Skeletal muscle tissue (tissue), 4 donors: ENCODE data around the gene CLASP1. TPM values are rescaled to one million over a fixed set of nuclear protein-coding genes. Genes with fewer than 3 reads are reported as not detected.

Experiments used
- H3K27ac ChIP-seq: one replicate; pipeline ENCODE4 v1.7.0; 2013; ENCODE audit warnings: mild to moderate bottlenecking, low read depth, low read length, inconsistent platforms
- H3K27me3 ChIP-seq, 3 donors: one replicate each; pipeline ENCODE4 v1.7.0; 2013; ENCODE audit warnings: low read length in 3 of 3; ENCODE audit not compliant: control insufficient read depth in 3 of 3, insufficient read depth in 3 of 3
- H3K36me3 ChIP-seq, 3 donors: one replicate each; pipeline ENCODE4 v1.7.0; 2013; ENCODE audit warnings: low read length in 3 of 3; ENCODE audit not compliant: control insufficient read depth in 3 of 3, insufficient read depth in 3 of 3
- H3K4me1 ChIP-seq, 3 donors: one replicate each; pipeline ENCODE4 v1.7.0; 2013; ENCODE audit warnings: low read length in 3 of 3, mild to moderate bottlenecking in 3 of 3; ENCODE audit not compliant: control insufficient read depth in 3 of 3, insufficient read depth in 3 of 3
- H3K4me3 ChIP-seq, 3 donors: one replicate each; pipeline ENCODE4 v1.7.0; 2013; ENCODE audit warnings: low read length in 3 of 3
- H3K9ac ChIP-seq, 3 donors: one replicate each; pipeline ENCODE4 v1.7.0; 2013; ENCODE audit warnings: low read length in 3 of 3, mild to moderate bottlenecking in 3 of 3, moderate library complexity in 2 of 3, low read depth in 1 of 3
- H3K9me3 ChIP-seq, 3 donors: one replicate each; pipeline ENCODE4 v1.7.0; 2013; ENCODE audit warnings: low read length in 3 of 3; ENCODE audit not compliant: control insufficient read depth in 3 of 3
- total RNA-seq: library from RNA; depleted of rRNA; stranded (reverse); fragments of >200 nt; gene quantifications from one replicate; pipeline ENCODE4 v1.2.3, GENCODE V29; 2014
- donor health status: Osteomylitis.

Gene CLASP1
- total RNA-seq, 1 donor from 2014 or later, result 74.1 TPM

- no peaks in the 10 kb centered on the region for H3K4me1 ChIP-seq
- no peak overlapping the region for H3K9ac ChIP-seq
- no peak overlapping the region for H3K4me3 ChIP-seq
- no peak overlapping the region for H3K27ac ChIP-seq
- no peaks in the 10 kb centered on the region for H3K27me3 ChIP-seq
- H3K36me3 ChIP-seq, result peaks cover 16 to 29% (median 28%) of the 10 kb centered on the region in 3 donors
- no peaks in the 10 kb centered on the region for H3K9me3 ChIP-seq
These were observed 218.0 kb downstream of the CLASP1 start for GRCh38 chr2:121431214-121431613.

- peaks cover 16 to 31% (median 29%) of the 10 kb centered on the region in 3 donors for H3K36me3 ChIP-seq
- H3K9me3 ChIP-seq, result no peaks in the 10 kb centered on the region
- no peaks in the 10 kb centered on the region for H3K27me3 ChIP-seq
- H3K4me1 ChIP-seq, result no peaks in the 10 kb centered on the region
- no peak overlapping the region for H3K27ac ChIP-seq
- H3K4me3 ChIP-seq, result no peak overlapping the region
- no peak overlapping the region for H3K9ac ChIP-seq
These were observed 219.2 kb downstream of the CLASP1 start for GRCh38 chr2:121429927-121430520.

GRCh38 chr2:121429119-121429903 is 220.0 kb downstream of the CLASP1 start:
- H3K4me1 ChIP-seq, result no peaks in the 10 kb centered on the region
- H3K27me3 ChIP-seq, result no peaks in the 10 kb centered on the region
- no peak overlapping the region for H3K4me3 ChIP-seq
- H3K9ac ChIP-seq, result no peak overlapping the region
- H3K9me3 ChIP-seq, result no peaks in the 10 kb centered on the region
- H3K36me3 ChIP-seq, result peaks cover 16 to 35% (median 35%) of the 10 kb centered on the region in 3 donors
- no peak overlapping the region for H3K27ac ChIP-seq

- H3K27ac ChIP-seq, result no peak overlapping the region
- H3K27me3 ChIP-seq, result no peaks in the 10 kb centered on the region
- no peak overlapping the region for H3K4me3 ChIP-seq
- H3K36me3 ChIP-seq, result peaks cover 16 to 41% (median 35%) of the 10 kb centered on the region in 3 donors
- H3K9ac ChIP-seq, result no peak overlapping the region
- H3K9me3 ChIP-seq, result no peaks in the 10 kb centered on the region
- no peaks in the 10 kb centered on the region for H3K4me1 ChIP-seq
These were observed 222.0 kb downstream of the CLASP1 start for GRCh38 chr2:121427187-121427689.

DNA sequence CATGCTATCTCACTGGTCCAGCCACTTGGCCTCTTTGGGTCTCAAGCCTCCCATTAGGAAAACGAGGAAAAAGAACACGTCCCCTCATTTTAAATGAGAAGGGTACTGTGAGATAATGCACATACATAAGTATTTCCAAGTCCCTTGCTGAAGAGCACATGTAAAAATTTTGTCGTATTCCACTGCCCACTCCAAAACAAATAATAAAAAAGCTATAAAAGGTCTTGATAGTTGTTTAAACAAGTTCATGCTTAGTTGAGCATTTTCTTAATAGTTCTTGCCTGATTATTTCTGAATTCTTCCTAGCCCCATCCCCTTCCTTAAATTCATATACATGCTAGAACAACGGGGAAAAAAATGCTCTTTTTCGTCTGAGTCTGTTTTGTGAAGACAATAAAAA is 228.8 kb downstream of the CLASP1 start:
- no peaks in the 10 kb centered on the region for H3K27me3 ChIP-seq
- no peak overlapping the region for H3K27ac ChIP-seq
- no peaks in the 10 kb centered on the region for H3K9me3 ChIP-seq
- H3K4me1 ChIP-seq, result no peaks in the 10 kb centered on the region
- no peak overlapping the region for H3K9ac ChIP-seq
- peaks cover 8 to 35% (median 22%) of the 10 kb centered on the region in 3 donors for H3K36me3 ChIP-seq
- no peak overlapping the region for H3K4me3 ChIP-seq

DNA sequence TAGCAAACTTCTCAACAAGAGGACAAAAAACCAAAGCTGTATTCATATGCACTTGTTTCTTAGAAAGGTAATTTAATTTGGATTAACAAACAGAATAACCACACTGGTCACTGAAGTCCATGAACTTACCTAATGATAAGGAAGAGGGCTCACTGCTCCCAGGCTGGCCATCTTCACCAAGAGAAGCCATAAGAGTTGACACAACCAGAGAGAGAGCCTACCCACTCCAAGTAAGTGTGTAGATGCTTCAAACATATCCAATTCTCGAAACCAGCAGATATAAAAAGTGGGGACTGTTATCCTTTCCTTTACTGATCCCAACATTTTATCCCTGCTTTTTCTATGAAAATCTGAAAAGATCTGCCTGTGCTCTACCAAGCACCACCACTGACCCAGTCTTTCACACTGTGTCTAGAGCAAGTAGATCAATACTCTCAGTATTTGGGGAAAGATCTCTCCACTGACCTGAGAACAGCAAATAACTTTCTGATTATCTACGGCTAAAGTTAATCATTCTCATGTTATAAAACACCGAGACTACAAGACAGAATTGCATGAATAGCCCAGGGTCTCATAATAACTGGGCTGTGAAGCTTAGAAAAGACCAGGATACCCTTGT is 230.1 kb downstream of the CLASP1 start:
- Histone ChIP-seq H3K27me3 (no peaks in the 10 kb centered on the region), H3K9me3 (no peaks in the 10 kb centered on the region), H3K36me3 (peaks cover 12 to 32% (median 16%) of the 10 kb centered on the region in 3 donors), H3K4me3 (no peak overlapping the region), H3K4me1 (no peaks in the 10 kb centered on the region), H3K27ac (no peak overlapping the region), H3K9ac (no peak overlapping the region)

DNA sequence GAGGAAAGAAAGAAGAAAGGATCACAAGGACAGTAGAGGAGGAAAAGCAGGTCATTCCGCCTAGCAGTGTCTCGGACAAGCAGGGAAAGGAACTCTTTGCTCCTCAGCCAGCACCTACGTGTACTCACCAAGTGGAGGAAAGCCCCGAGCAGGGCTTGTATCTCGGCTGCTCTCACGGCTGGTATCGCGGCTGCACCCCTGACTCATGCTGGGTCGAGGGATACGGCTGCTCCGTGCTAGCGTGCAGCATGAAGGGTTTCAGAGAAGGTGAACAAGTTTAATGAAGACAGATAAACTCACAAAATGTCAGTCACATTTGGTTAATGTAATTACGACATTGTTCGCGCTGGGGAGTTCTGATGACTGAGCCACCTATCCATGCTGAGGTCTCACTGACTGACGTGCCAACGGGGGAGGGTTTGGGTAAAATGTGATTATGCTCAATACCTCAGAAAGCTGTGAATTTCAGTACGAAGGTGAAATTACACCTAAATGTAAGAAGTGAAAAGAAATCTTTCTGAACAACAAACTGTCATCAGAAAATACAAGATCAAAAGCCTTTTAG is 230.7 kb downstream of the CLASP1 start:
- Histone ChIP-seq H3K4me1 (no peaks in the 10 kb centered on the region), H3K36me3 (peaks cover 12 to 36% (median 13%) of the 10 kb centered on the region in 3 donors), H3K27me3 (no peaks in the 10 kb centered on the region), H3K9me3 (no peaks in the 10 kb centered on the region), H3K9ac (no peak overlapping the region), H3K27ac (no peak overlapping the region), H3K4me3 (no peak overlapping the region)

- peaks cover 12 to 36% (median 12%) of the 10 kb centered on the region in 3 donors for H3K36me3 ChIP-seq
- H3K27me3 ChIP-seq, result no peaks in the 10 kb centered on the region
- H3K4me1 ChIP-seq, result no peaks in the 10 kb centered on the region
- H3K9me3 ChIP-seq, result no peaks in the 10 kb centered on the region
- H3K27ac ChIP-seq, result no peak overlapping the region
- no peak overlapping the region for H3K9ac ChIP-seq
- no peak overlapping the region for H3K4me3 ChIP-seq
These were observed 231.4 kb downstream of the CLASP1 start for GRCh38 chr2:121417826-121418225.

GRCh38 chr2:121415727-121416126 is 233.5 kb downstream of the CLASP1 start:
- H3K4me1 ChIP-seq, result no peaks in the 10 kb centered on the region
- H3K9me3 ChIP-seq, result no peaks in the 10 kb centered on the region
- H3K36me3 ChIP-seq, result peaks cover 12 to 33% (median 14%) of the 10 kb centered on the region in 3 donors
- H3K27me3 ChIP-seq, result no peaks in the 10 kb centered on the region
- H3K4me3 ChIP-seq, result no peak overlapping the region
- H3K9ac ChIP-seq, result no peak overlapping the region
- H3K27ac ChIP-seq, result no peak overlapping the region
